ENCODE results near the gene GRID1. TPM values are rescaled to one million over a fixed set of nuclear protein-coding genes. Genes with fewer than 3 reads are reported as not detected.

GRID1 gene
- total and polyA plus RNA-seq, 8 donors: 0.31 to 8.5 (median 1.0) TPM; not detected in 1

- Histone ChIP-seq H3K9me3 (no peaks in the 10 kb centered on the region), H3K4me3 (no peak overlapping the region), H3K27ac (no peak overlapping the region), H3K27me3 (no peaks in the 10 kb centered on the region), H3K4me1 (no peaks in the 10 kb centered on the region), H3K36me3 (no peaks in the 10 kb centered on the region)
- no peak for DNase-seq
- intact Hi-C loops (cut with DNase I; ENCODE audit: low total_unique reads): no loop called here
- WGBS, 5 donors: 54 to 67% (median 58%) methylated on average over 2 of the region's 2 CpGs
- no peak for TF ChIP-seq EP300 (IDR thresholded peaks at IDR 0.05)
- no peak for TF ChIP-seq POLR2AphosphoS5 (IDR thresholded peaks at IDR 0.05)
- TF ChIP-seq POLR2A (IDR thresholded peaks at IDR 0.05): no peak
- no peak for TF ChIP-seq CTCF (IDR thresholded peaks at IDR 0.05)
These were observed 243.9 kb downstream of the GRID1 start for GRCh38 chr10:86122646-86123045.

- Histone ChIP-seq H3K9me3 (no peaks in the 10 kb centered on the region), H3K36me3 (no peaks in the 10 kb centered on the region), H3K4me1 (no peaks in the 10 kb centered on the region), H3K4me3 (no peak overlapping the region), H3K27me3 (no peaks in the 10 kb centered on the region), H3K27ac (no peak overlapping the region)
- intact Hi-C loops (cut with DNase I; ENCODE audit: low total_unique reads): no loop called here
- 89 to 98% (median 97%) methylated on average over 1 of the region's 1 CpG for WGBS, 5 donors
- TF ChIP-seq CTCF (IDR thresholded peaks at IDR 0.05) (no peak), POLR2AphosphoS5 (IDR thresholded peaks at IDR 0.05) (no peak), POLR2A (IDR thresholded peaks at IDR 0.05) (no peak), EP300 (IDR thresholded peaks at IDR 0.05) (no peak)
- no peak for DNase-seq
These were observed 245.4 kb downstream of the GRID1 start for GRCh38 chr10:86121200-86121599.

- H3K36me3 ChIP-seq: no peaks in the 10 kb centered on the region
- H3K4me1 ChIP-seq: no peaks in the 10 kb centered on the region
- H3K4me3 ChIP-seq: no peak overlapping the region
- no peaks in the 10 kb centered on the region for H3K9me3 ChIP-seq
- intact Hi-C loops (cut with DNase I; ENCODE audit: low total_unique reads): no loop called here
- TF ChIP-seq POLR2A (IDR thresholded peaks at IDR 0.05) (no peak), EP300 (IDR thresholded peaks at IDR 0.05) (no peak), CTCF (IDR thresholded peaks at IDR 0.05) (no peak), POLR2AphosphoS5 (IDR thresholded peaks at IDR 0.05) (no peak)
- H3K27ac ChIP-seq: no peak overlapping the region
- H3K27me3 ChIP-seq: no peaks in the 10 kb centered on the region
- no peak for DNase-seq
These were observed 249.5 kb downstream of the GRID1 start for GRCh38 chr10:86117051-86117450.

- TF ChIP-seq POLR2AphosphoS5 (IDR thresholded peaks at IDR 0.05): no peak
- TF ChIP-seq POLR2A (IDR thresholded peaks at IDR 0.05): no peak
- no peak for TF ChIP-seq EP300 (IDR thresholded peaks at IDR 0.05)
- TF ChIP-seq CTCF (IDR thresholded peaks at IDR 0.05): no peak
- Histone ChIP-seq H3K4me1 (no peaks in the 10 kb centered on the region), H3K36me3 (no peaks in the 10 kb centered on the region), H3K4me3 (no peak overlapping the region), H3K27ac (no peak overlapping the region), H3K27me3 (no peaks in the 10 kb centered on the region), H3K9me3 (no peaks in the 10 kb centered on the region)
- WGBS, 5 donors: 68 to 84% (median 74%) methylated on average over 2 to 3 of the region's 3 CpGs
- DNase-seq: no peak
- intact Hi-C loops (cut with DNase I; ENCODE audit: low total_unique reads): no loop called here
These were observed 252.6 kb downstream of the GRID1 start for GRCh38 chr10:86113983-86114382.
